ENCODE measurements around the gene GPATCH8.

- TF ChIP-seq, protein P1, sequence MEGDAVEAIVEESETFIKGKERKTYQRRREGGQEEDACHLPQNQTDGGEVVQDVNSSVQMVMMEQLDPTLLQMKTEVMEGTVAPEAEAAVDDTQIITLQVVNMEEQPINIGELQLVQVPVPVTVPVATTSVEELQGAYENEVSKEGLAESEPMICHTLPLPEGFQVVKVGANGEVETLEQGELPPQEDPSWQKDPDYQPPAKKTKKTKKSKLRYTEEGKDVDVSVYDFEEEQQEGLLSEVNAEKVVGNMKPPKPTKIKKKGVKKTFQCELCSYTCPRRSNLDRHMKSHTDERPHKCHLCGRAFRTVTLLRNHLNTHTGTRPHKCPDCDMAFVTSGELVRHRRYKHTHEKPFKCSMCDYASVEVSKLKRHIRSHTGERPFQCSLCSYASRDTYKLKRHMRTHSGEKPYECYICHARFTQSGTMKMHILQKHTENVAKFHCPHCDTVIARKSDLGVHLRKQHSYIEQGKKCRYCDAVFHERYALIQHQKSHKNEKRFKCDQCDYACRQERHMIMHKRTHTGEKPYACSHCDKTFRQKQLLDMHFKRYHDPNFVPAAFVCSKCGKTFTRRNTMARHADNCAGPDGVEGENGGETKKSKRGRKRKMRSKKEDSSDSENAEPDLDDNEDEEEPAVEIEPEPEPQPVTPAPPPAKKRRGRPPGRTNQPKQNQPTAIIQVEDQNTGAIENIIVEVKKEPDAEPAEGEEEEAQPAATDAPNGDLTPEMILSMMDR (IDR thresholded peaks at IDR 0.05; ENCODE audit: poor library complexity, severe bottlenecking) = no peak
- no peak for TF ChIP-seq POLR2AphosphoS5 (IDR thresholded peaks at IDR 0.05)
- no peak for TF ChIP-seq MXI1 (conservative IDR thresholded peaks at IDR 0.05; ENCODE audit: poor library complexity, severe bottlenecking)
- TF ChIP-seq, protein P2, sequence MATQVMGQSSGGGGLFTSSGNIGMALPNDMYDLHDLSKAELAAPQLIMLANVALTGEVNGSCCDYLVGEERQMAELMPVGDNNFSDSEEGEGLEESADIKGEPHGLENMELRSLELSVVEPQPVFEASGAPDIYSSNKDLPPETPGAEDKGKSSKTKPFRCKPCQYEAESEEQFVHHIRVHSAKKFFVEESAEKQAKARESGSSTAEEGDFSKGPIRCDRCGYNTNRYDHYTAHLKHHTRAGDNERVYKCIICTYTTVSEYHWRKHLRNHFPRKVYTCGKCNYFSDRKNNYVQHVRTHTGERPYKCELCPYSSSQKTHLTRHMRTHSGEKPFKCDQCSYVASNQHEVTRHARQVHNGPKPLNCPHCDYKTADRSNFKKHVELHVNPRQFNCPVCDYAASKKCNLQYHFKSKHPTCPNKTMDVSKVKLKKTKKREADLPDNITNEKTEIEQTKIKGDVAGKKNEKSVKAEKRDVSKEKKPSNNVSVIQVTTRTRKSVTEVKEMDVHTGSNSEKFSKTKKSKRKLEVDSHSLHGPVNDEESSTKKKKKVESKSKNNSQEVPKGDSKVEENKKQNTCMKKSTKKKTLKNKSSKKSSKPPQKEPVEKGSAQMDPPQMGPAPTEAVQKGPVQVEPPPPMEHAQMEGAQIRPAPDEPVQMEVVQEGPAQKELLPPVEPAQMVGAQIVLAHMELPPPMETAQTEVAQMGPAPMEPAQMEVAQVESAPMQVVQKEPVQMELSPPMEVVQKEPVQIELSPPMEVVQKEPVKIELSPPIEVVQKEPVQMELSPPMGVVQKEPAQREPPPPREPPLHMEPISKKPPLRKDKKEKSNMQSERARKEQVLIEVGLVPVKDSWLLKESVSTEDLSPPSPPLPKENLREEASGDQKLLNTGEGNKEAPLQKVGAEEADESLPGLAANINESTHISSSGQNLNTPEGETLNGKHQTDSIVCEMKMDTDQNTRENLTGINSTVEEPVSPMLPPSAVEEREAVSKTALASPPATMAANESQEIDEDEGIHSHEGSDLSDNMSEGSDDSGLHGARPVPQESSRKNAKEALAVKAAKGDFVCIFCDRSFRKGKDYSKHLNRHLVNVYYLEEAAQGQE (IDR thresholded peaks at IDR 0.05; ENCODE audit: borderline replicate concordance) = no peak
These were observed 106.3 kb downstream of the GPATCH8 start for GRCh38 chr17:44396946-44397345.

All from neural cell (in vitro differentiated cells).